Heart right ventricle (tissue), 16 donors: Measurements from ENCODE around the gene MYPN. TPM values are rescaled to one million over a fixed set of nuclear protein-coding genes. Genes with fewer than 3 reads are reported as not detected.

Experiments
- ATAC-seq, 8 donors: fragments of 200-7000 bp; cut with Tn5 transposase; one replicate each; pipeline ENCODE4 v1.9.1; 2020; ENCODE audit warnings: mild to moderate bottlenecking in 8 of 8, moderate library complexity in 8 of 8, moderate number of reproducible peaks in 1 of 8
- DNase-seq, 2 donors: peaks; one replicate each; pipeline ENCODE4 v3.0.0-alpha.2; 2020
- H3K27ac ChIP-seq, 10 donors: fragments of 200-600 bp; sonication (generic) in 2 of 10; one replicate each; pipeline versions ENCODE4 v1.5.0 to v1.8.0; 2020 to 2022; ENCODE audit warnings: mild to moderate bottlenecking in 3 of 10
- H3K27me3 ChIP-seq, 7 donors: fragments of 200-600 bp; one replicate each; pipeline ENCODE4 v1.8.0; 2021 to 2022; ENCODE audit warnings: mild to moderate bottlenecking in 2 of 7
- H3K36me3 ChIP-seq, 9 donors: fragments of 200-600 bp; sonication (generic) in 1 of 9; one replicate each; pipeline versions ENCODE4 v1.5.0 to v1.8.0; 2020 to 2022; ENCODE audit warnings: mild to moderate bottlenecking in 2 of 9
- H3K4me1 ChIP-seq, 9 donors: fragments of 200-600 bp; sonication (generic) in 1 of 9; one replicate each; pipeline versions ENCODE4 v1.5.0 to v1.8.0; 2020 to 2022; ENCODE audit warnings: mild to moderate bottlenecking in 4 of 9
- H3K4me3 ChIP-seq, 10 donors: fragments of 200-600 bp; sonication (generic) in 2 of 10; one replicate each; pipeline versions ENCODE4 v1.5.0 to v1.8.0; 2020 to 2022; ENCODE audit warnings: mild to moderate bottlenecking in 7 of 10, moderate library complexity in 2 of 10
- H3K9me3 ChIP-seq, 11 donors: fragments of 200-600 bp in 10 of 11; sonication (generic) in 2 of 11; one replicate each; pipeline versions ENCODE4 v1.5.0 to v1.8.0; 2013 to 2022; ENCODE audit warnings: mild to moderate bottlenecking in 2 of 11, control low read depth in 1 of 11, moderate library complexity in 1 of 11
- CTCF ChIP-seq, 9 donors: fragments of 200-600 bp; sonication (generic) in 2 of 9; IDR thresholded peaks; one replicate each; pipeline versions ENCODE4 v1.5.0 to v1.8.0; 2021 to 2022; ENCODE audit warnings: antibody characterized with exemption in 9 of 9, mild to moderate bottlenecking in 5 of 9, moderate library complexity in 1 of 9
- WGBS, 2 donors: extraction: QIAGEN DNeasy Blood & Tissue Kit; methylation state at CpG; one replicate each; pipeline ENCODE4 v1.1.7; 2013; ENCODE audit warnings: inconsistent platforms in 1 of 2; 5-methylcytosine and 5-hydroxymethylcytosine counted together
- intact Hi-C, 10 donors: fragments of 100-400 bp; cut with DNase I; formaldehyde crosslinking; loops; one replicate each; pipeline versions ENCODE4 v1.11.1 to v1.14.2; 2022
- polyA plus RNA-seq, 2 donors: library from polyadenylated mRNA; stranded (reverse); fragments of 200-250 nt; gene quantifications; one replicate each; pipeline ENCODE4 v1.2.3, GENCODE V29; 2013
- total RNA-seq, 10 donors: library from RNA; stranded (reverse); fragmentation: NEBNext Ultra II Directional in 3 of 10; extraction: Animal tissue kit (Norgen Biotek cat#: 25700) in 3 of 10; gene quantifications; one replicate each; pipeline versions ENCODE4 v1.2.1 to v1.2.4, GENCODE V29; 2021 to 2023
- donor health status: Arrhythmogenic right ventricular cardiomyopathy.
- donor health status: ischemic (EF 13 %, LVEDD 7.1; RV severe dilation, severe dysfunction).
- donor health status: healthy with polysubstance abuse.
- donor health status: DM: no; HTN: yes; CAD: no.
- donor health status: DM: no; HTN: no; CAD: no.
- donor health status: ischemic (EF 25% LVEDD 6.9; RV normal size, moderate dysfunction).
- donor health status: ischemic (EF 25% LVEDD 5.7; RV mildly dilated, moderate dysfunction).
- donor health status: healthy.
- donor health status: DM: yes; HTN: yes; CAD: no.
- donor health status: Ischemic cardiomyopathy.
- donor health status: ischemic (EF 35%, LVEDD 5.7; RV mildly dilated, moderate dysfunction).
- donor health status: nonischemic (EF 11% LVEDD 7.7; RV severe dilation, severe dysfunction).
- donor health status: DM: yes; HTN: yes; CAD: no.
- donor health status: PGD.
- donor health status: ischemic (EF 29% LVEDD 5.4; RV normal size, mild dysfunction).
- donor health status: nonischemic (EF 23%, LVEDD 6.1; RV moderate dilation, normal function).

Gene MYPN
- total and polyA plus RNA-seq, 12 donors, result 27.1 to 302 (median 156) TPM

GRCh38 chr10:68084469-68084868 is 24.8 kb upstream of the MYPN start:
- TF ChIP-seq CTCF (IDR thresholded peaks at IDR 0.05), result no peak
- DNase-seq (no peak), ATAC-seq (no peak)
- H3K36me3 ChIP-seq, result no peaks in the 10 kb centered on the region
- no peak overlapping the region for H3K4me3 ChIP-seq
- no peaks in the 10 kb centered on the region for H3K27me3 ChIP-seq
- intact Hi-C loops, result loop anchor here in 8 of 10 donors (2.0 to 10.0 kb wide), 5 partner anchors 68 to 220 kb away; no protein-coding TSS in a partner anchor
- peaks cover 0 to 19% (median 4%) of the 10 kb centered on the region in 9 donors for H3K4me1 ChIP-seq
- 83 to 84% methylated on average over 4 of the region's 4 CpGs for WGBS, 2 donors
- no peaks in the 10 kb centered on the region for H3K9me3 ChIP-seq
- H3K27ac ChIP-seq, result peak overlapping the region in 3 of 10 donors; percentile 23 to 50 (median 42)

- H3K4me1 ChIP-seq, result peaks cover 0 to 23% (median 4%) of the 10 kb centered on the region in 9 donors
- no peaks in the 10 kb centered on the region for H3K36me3 ChIP-seq
- H3K4me3 ChIP-seq, result no peak overlapping the region
- ATAC-seq (no peak), DNase-seq (no peak)
- no peaks in the 10 kb centered on the region for H3K9me3 ChIP-seq
- 66 to 70% methylated on average over 2 of the region's 2 CpGs for WGBS, 2 donors
- peak overlapping the region in 6 of 10 donors; percentile 23 to 89 (median 82) for H3K27ac ChIP-seq
- no peak for TF ChIP-seq CTCF (IDR thresholded peaks at IDR 0.05)
- intact Hi-C loops, result loop anchor here in 5 of 10 donors (2.0 to 10.0 kb wide), 4 partner anchors 31 to 219 kb away; no protein-coding TSS in a partner anchor
- no peaks in the 10 kb centered on the region for H3K27me3 ChIP-seq
These were observed 23.3 kb upstream of the MYPN start for GRCh38 chr10:68086011-68086410.

GRCh38 chr10:68086910-68087684 is 22.2 kb upstream of the MYPN start:
- Histone ChIP-seq H3K4me1 (peaks cover 0 to 25% (median 4%) of the 10 kb centered on the region in 9 donors), H3K27me3 (no peaks in the 10 kb centered on the region), H3K27ac (peak overlapping the region; percentile 16 to 89 (median 74)), H3K4me3 (peak overlapping the region in 2 of 10 donors; percentile 50 to 56), H3K36me3 (no peaks in the 10 kb centered on the region), H3K9me3 (no peaks in the 10 kb centered on the region)
- ATAC-seq (no peak), DNase-seq (no peak)
- WGBS, 2 donors, result 80 to 85% methylated on average over 7 of the region's 7 CpGs
- no peak for TF ChIP-seq CTCF (IDR thresholded peaks at IDR 0.05)
- intact Hi-C loops, result loop anchor here in 5 of 10 donors (2.0 to 10.0 kb wide), 4 partner anchors 30 to 218 kb away; no protein-coding TSS in a partner anchor

- no peak for TF ChIP-seq CTCF (IDR thresholded peaks at IDR 0.05)
- intact Hi-C loops, result loop anchor here in 5 of 10 donors (2.0 to 10.0 kb wide), 4 partner anchors 29 to 217 kb away; no protein-coding TSS in a partner anchor
- Histone ChIP-seq H3K9me3 (no peaks in the 10 kb centered on the region), H3K4me1 (peaks cover 0 to 25% (median 4%) of the 10 kb centered on the region in 9 donors), H3K27me3 (no peaks in the 10 kb centered on the region), H3K36me3 (no peaks in the 10 kb centered on the region), H3K4me3 (peak overlapping the region in 9 of 10 donors; percentile 14 to 56 (median 41)), H3K27ac (peak overlapping the region; percentile 16 to 89 (median 74))
- ATAC-seq, result peak; percentile 80 to 97 (median 94)
- peak in 1 of 2 donors; percentile 66 for DNase-seq
- 14 to 31% methylated on average over 2 of the region's 2 CpGs for WGBS, 2 donors
These were observed 21.4 kb upstream of the MYPN start for GRCh38 chr10:68087685-68088401.
